ENCODE measurements around the gene LRP3.
"Not testable (repeated sequence)": the region's sequence is repeated elsewhere in the genome, so short reads cannot be mapped to it uniquely, and the experiment has no call there.

Gene LRP3

GRCh38 chr19:33202546-33203507 lies 8.7 kb downstream of the LRP3 start:
- peak; percentile 27 for DNase-seq (ENCODE audit: low spot score)

GRCh38 chr19:33203529-33203928 lies 9.4 kb downstream of the LRP3 start:
- DNase-seq (ENCODE audit: low spot score), result peak; percentile 25

GRCh38 chr19:33204136-33204973 lies 10.2 kb downstream of the LRP3 start:
- DNase-seq (ENCODE audit: low spot score), result no peak

- no peak for DNase-seq (ENCODE audit: low spot score)
Measured at GRCh38 chr19:33205110-33205509, 11.0 kb downstream of the LRP3 start.

GRCh38 chr19:33205531-33206260 lies 11.6 kb downstream of the LRP3 start:
- DNase-seq (ENCODE audit: low spot score), result no peak

GRCh38 chr19:33206261-33207039 lies 12.3 kb downstream of the LRP3 start:
- DNase-seq (ENCODE audit: low spot score), result no peak

- DNase-seq (ENCODE audit: low spot score), result no peak
Measured at GRCh38 chr19:33207040-33207620, 13.0 kb downstream of the LRP3 start.

GRCh38 chr19:33207903-33208302 lies 13.8 kb downstream of the LRP3 start:
- no peak for DNase-seq (ENCODE audit: low spot score)

- DNase-seq (ENCODE audit: low spot score), result no peak
Measured at GRCh38 chr19:33208371-33208895, 14.3 kb downstream of the LRP3 start.

GRCh38 chr19:33208904-33209849 lies 15.0 kb downstream of the LRP3 start:
- DNase-seq (ENCODE audit: low spot score), result no peak

GRCh38 chr19:33209850-33210230 lies 15.7 kb downstream of the LRP3 start:
- not testable (repeated sequence) for DNase-seq (ENCODE audit: low spot score)

GRCh38 chr19:33210266-33210940 lies 16.3 kb downstream of the LRP3 start:
- no peak for DNase-seq (ENCODE audit: low spot score)

- no peak for DNase-seq (ENCODE audit: low spot score)
Measured at GRCh38 chr19:33211794-33212435, 17.8 kb downstream of the LRP3 start.

- no peak for DNase-seq (ENCODE audit: low spot score)
Measured at GRCh38 chr19:33212436-33213172, 18.5 kb downstream of the LRP3 start.

- DNase-seq (ENCODE audit: low spot score), result peak; percentile 66
Measured at GRCh38 chr19:33214596-33214995, 20.5 kb downstream of the LRP3 start.

- DNase-seq (ENCODE audit: low spot score), result no peak
Measured at GRCh38 chr19:33215438-33216197, 21.5 kb downstream of the LRP3 start.

GRCh38 chr19:33216198-33216830 lies 22.2 kb downstream of the LRP3 start:
- DNase-seq (ENCODE audit: low spot score), result no peak
